Prostate gland (tissue), 2 donors: ENCODE measurements around the gene RMI2.

ENCODE experiments used
- POLR2AphosphoS5 ChIP-seq: sonication (generic); formaldehyde crosslinking; IDR thresholded peaks from one replicate; pipeline ENCODE4 v1.6.1; 2017; ENCODE audit warnings: antibody characterized with exemption
- TF ChIP-seq, protein P1 (sequence below), 4 experiments: fragments of 200-600 bp in 2 of 4; fragments of 450-650 bp in 2 of 4; sonication (generic) in 2 of 4; IDR thresholded peaks; 1 replicate in 3 of 4; 2 replicates in 1 of 4; pipeline ENCODE4 v1.5.1; 2016 to 2019; ENCODE audit warnings: antibody characterized with exemption in 4 of 4, mild to moderate bottlenecking in 2 of 4, moderate library complexity in 2 of 4

DNA sequence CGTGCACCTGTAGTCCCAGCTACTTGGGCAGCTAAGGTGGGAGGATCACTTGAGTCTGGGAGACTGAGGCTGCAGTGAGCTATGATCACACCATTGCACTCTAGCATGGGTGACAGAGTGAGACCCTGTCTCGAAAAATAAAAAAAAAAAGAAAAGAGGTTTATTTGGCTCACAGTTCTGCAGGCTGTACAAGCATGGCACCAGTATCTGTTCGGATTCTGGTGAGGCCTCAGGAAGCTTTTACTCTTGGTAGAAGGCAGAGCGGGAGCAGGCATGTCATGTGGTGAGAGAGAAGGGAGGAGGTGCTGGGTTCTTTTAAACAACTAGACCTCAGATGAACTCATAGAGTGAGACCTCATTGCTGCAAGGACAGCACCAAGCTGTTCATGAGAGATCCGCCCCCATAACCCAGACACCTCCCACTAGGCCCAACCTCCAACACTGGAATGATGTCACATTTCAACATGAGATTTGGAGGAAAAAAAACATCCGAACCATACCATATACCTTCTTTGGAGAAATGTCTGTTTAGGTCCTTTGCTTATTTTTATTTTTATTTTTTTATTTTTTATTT is 10.3 kb upstream of the RMI2 start:
- TF ChIP-seq, protein P1, sequence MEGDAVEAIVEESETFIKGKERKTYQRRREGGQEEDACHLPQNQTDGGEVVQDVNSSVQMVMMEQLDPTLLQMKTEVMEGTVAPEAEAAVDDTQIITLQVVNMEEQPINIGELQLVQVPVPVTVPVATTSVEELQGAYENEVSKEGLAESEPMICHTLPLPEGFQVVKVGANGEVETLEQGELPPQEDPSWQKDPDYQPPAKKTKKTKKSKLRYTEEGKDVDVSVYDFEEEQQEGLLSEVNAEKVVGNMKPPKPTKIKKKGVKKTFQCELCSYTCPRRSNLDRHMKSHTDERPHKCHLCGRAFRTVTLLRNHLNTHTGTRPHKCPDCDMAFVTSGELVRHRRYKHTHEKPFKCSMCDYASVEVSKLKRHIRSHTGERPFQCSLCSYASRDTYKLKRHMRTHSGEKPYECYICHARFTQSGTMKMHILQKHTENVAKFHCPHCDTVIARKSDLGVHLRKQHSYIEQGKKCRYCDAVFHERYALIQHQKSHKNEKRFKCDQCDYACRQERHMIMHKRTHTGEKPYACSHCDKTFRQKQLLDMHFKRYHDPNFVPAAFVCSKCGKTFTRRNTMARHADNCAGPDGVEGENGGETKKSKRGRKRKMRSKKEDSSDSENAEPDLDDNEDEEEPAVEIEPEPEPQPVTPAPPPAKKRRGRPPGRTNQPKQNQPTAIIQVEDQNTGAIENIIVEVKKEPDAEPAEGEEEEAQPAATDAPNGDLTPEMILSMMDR (IDR thresholded peaks at IDR 0.05) = no peak
- TF ChIP-seq POLR2AphosphoS5 = no peak
